Measurements from ENCODE around the gene GARIN3.

GARIN3 gene

GRCh38 chr5:157142317-157143126, 23.5 kb downstream of the GARIN3 start, which contains the start of gene MED7:
Gene MED7, minus strand, starts transcription at chr5:157142865. Its CDS starts 3,434 bp downstream, at chr5:157139431.
- no peaks in the 10 kb centered on the region for H3K27me3 ChIP-seq (ENCODE audit: insufficient read depth, low read length)
- H3K9me3 ChIP-seq (ENCODE audit: insufficient read depth, low read depth, low read length) = no peaks in the 10 kb centered on the region
- peak within 1 kb of the TSS; percentile 87 for H3K4me3 ChIP-seq (ENCODE audit: low read length)
- H3K4me1 ChIP-seq (ENCODE audit: insufficient read depth, low read length) = no peaks in the 10 kb centered on the region
- H3K36me3 ChIP-seq (ENCODE audit: insufficient read depth, low read length) = peaks cover 19% of the 10 kb centered on the region
- WGBS = 1% methylated on average over 48 of the region's 48 CpGs
- H3K27ac ChIP-seq (ENCODE audit: low read depth, low read length) = peak within 1 kb of the TSS; percentile 81
- peak within 1 kb of the TSS; percentile 90 for H3K9ac ChIP-seq (ENCODE audit: low read depth, low read length)

- H3K9me3 ChIP-seq (ENCODE audit: insufficient read depth, low read depth, low read length) = no peaks in the 10 kb centered on the region
- H3K36me3 ChIP-seq (ENCODE audit: insufficient read depth, low read length) = peaks cover 24% of the 10 kb centered on the region
- no peaks in the 10 kb centered on the region for H3K27me3 ChIP-seq (ENCODE audit: insufficient read depth, low read length)
- H3K9ac ChIP-seq (ENCODE audit: low read depth, low read length) = no peak overlapping the region
- no peak overlapping the region for H3K27ac ChIP-seq (ENCODE audit: low read depth, low read length)
- WGBS = 99% methylated on average over 6 of the region's 6 CpGs
- no peaks in the 10 kb centered on the region for H3K4me1 ChIP-seq (ENCODE audit: insufficient read depth, low read length)
- H3K4me3 ChIP-seq (ENCODE audit: low read length) = no peak overlapping the region
Measured at GRCh38 chr5:157137691-157138090, 28.4 kb downstream of the GARIN3 start.

GRCh38 chr5:157132281-157132612, 33.8 kb downstream of the GARIN3 start:
- Histone ChIP-seq H3K4me3 (ENCODE audit: low read length) (no peak overlapping the region), H3K9ac (ENCODE audit: low read depth, low read length) (no peak overlapping the region), H3K36me3 (ENCODE audit: insufficient read depth, low read length) (peaks cover 2% of the 10 kb centered on the region), H3K4me1 (ENCODE audit: insufficient read depth, low read length) (no peaks in the 10 kb centered on the region), H3K27me3 (ENCODE audit: insufficient read depth, low read length) (no peaks in the 10 kb centered on the region), H3K9me3 (ENCODE audit: insufficient read depth, low read depth, low read length) (no peaks in the 10 kb centered on the region), H3K27ac (ENCODE audit: low read depth, low read length) (no peak overlapping the region)
- no CpG with 5 or more reads among the region's 1 CpG for WGBS

- Histone ChIP-seq H3K4me3 (ENCODE audit: low read length) (no peak overlapping the region), H3K36me3 (ENCODE audit: insufficient read depth, low read length) (no peaks in the 10 kb centered on the region), H3K9me3 (ENCODE audit: insufficient read depth, low read depth, low read length) (no peaks in the 10 kb centered on the region), H3K9ac (ENCODE audit: low read depth, low read length) (no peak overlapping the region), H3K27me3 (ENCODE audit: insufficient read depth, low read length) (no peaks in the 10 kb centered on the region), H3K27ac (ENCODE audit: low read depth, low read length) (no peak overlapping the region), H3K4me1 (ENCODE audit: insufficient read depth, low read length) (no peaks in the 10 kb centered on the region)
- WGBS = 88% methylated on average over 3 of the region's 7 CpGs
Measured at GRCh38 chr5:157130925-157131324, 35.1 kb downstream of the GARIN3 start.

DNA sequence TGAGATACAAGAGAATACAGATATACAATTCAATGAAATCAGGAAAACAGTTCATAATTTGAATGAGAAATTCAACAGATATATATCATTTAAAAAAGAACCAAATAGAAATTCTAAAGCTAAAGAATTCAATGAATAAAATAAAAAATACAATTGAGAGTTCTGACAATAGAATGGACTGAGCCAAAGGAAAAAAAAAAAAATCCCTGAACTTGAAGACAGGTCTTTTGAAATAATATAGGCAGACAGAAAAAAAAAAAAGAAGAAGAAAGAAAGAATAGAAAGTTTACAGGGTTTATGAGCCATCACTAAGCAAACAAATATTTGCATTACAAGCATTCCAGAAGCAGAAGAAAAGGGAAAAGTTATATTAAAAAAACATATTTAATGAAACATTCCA, 44.4 kb downstream of the GARIN3 start:
- H3K27ac ChIP-seq (ENCODE audit: low read depth, low read length) = no peak overlapping the region
- H3K9me3 ChIP-seq (ENCODE audit: insufficient read depth, low read depth, low read length) = no peaks in the 10 kb centered on the region
- H3K4me3 ChIP-seq (ENCODE audit: low read length) = no peak overlapping the region
- H3K27me3 ChIP-seq (ENCODE audit: insufficient read depth, low read length) = no peaks in the 10 kb centered on the region
- H3K9ac ChIP-seq (ENCODE audit: low read depth, low read length) = no peak overlapping the region
- H3K4me1 ChIP-seq (ENCODE audit: insufficient read depth, low read length) = no peaks in the 10 kb centered on the region
- no peaks in the 10 kb centered on the region for H3K36me3 ChIP-seq (ENCODE audit: insufficient read depth, low read length)

GRCh38 chr5:157120102-157120501, 46.0 kb downstream of the GARIN3 start:
- Histone ChIP-seq H3K9me3 (ENCODE audit: insufficient read depth, low read depth, low read length) (no peaks in the 10 kb centered on the region), H3K9ac (ENCODE audit: low read depth, low read length) (no peak overlapping the region), H3K36me3 (ENCODE audit: insufficient read depth, low read length) (no peaks in the 10 kb centered on the region), H3K4me1 (ENCODE audit: insufficient read depth, low read length) (no peaks in the 10 kb centered on the region), H3K4me3 (ENCODE audit: low read length) (no peak overlapping the region), H3K27ac (ENCODE audit: low read depth, low read length) (no peak overlapping the region), H3K27me3 (ENCODE audit: insufficient read depth, low read length) (no peaks in the 10 kb centered on the region)
- 77% methylated on average over 1 of the region's 1 CpG for WGBS

GRCh38 chr5:157116483-157116954, 49.5 kb downstream of the GARIN3 start:
- no peaks in the 10 kb centered on the region for H3K27me3 ChIP-seq (ENCODE audit: insufficient read depth, low read length)
- no peak overlapping the region for H3K27ac ChIP-seq (ENCODE audit: low read depth, low read length)
- WGBS = 77% methylated on average over 5 of the region's 6 CpGs
- no peaks in the 10 kb centered on the region for H3K9me3 ChIP-seq (ENCODE audit: insufficient read depth, low read depth, low read length)
- H3K4me3 ChIP-seq (ENCODE audit: low read length) = no peak overlapping the region
- H3K36me3 ChIP-seq (ENCODE audit: insufficient read depth, low read length) = no peaks in the 10 kb centered on the region
- H3K4me1 ChIP-seq (ENCODE audit: insufficient read depth, low read length) = no peaks in the 10 kb centered on the region
- no peak overlapping the region for H3K9ac ChIP-seq (ENCODE audit: low read depth, low read length)

DNA sequence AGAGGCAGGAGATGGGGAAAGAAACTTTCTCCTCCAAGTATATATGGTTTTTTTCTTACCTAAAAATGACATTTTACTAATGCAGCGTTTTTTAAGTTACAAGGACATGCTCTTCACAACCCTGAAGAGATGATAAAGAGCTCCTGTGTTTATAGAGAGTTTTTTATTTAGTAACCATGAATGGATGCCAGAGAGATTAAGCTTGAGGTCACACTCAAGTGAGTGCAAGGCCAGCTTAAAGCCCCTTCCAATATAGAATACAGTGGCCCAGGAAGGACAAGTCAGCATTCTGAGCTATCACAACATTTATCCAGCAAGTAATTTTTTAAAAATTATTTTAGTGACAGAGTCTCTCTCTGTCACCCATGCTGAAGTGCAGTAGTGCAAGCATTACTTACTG, 50.6 kb downstream of the GARIN3 start:
- no peak overlapping the region for H3K9ac ChIP-seq (ENCODE audit: low read depth, low read length)
- no peaks in the 10 kb centered on the region for H3K4me1 ChIP-seq (ENCODE audit: insufficient read depth, low read length)
- no peaks in the 10 kb centered on the region for H3K36me3 ChIP-seq (ENCODE audit: insufficient read depth, low read length)
- H3K27ac ChIP-seq (ENCODE audit: low read depth, low read length) = no peak overlapping the region
- H3K27me3 ChIP-seq (ENCODE audit: insufficient read depth, low read length) = no peaks in the 10 kb centered on the region
- no peaks in the 10 kb centered on the region for H3K9me3 ChIP-seq (ENCODE audit: insufficient read depth, low read depth, low read length)
- 91% methylated on average over 1 of the region's 1 CpG for WGBS
- H3K4me3 ChIP-seq (ENCODE audit: low read length) = no peak overlapping the region

GRCh38 chr5:157115012-157115411, 51.1 kb downstream of the GARIN3 start:
- Histone ChIP-seq H3K27ac (ENCODE audit: low read depth, low read length) (no peak overlapping the region), H3K9ac (ENCODE audit: low read depth, low read length) (no peak overlapping the region), H3K4me3 (ENCODE audit: low read length) (no peak overlapping the region), H3K36me3 (ENCODE audit: insufficient read depth, low read length) (no peaks in the 10 kb centered on the region), H3K27me3 (ENCODE audit: insufficient read depth, low read length) (no peaks in the 10 kb centered on the region), H3K4me1 (ENCODE audit: insufficient read depth, low read length) (no peaks in the 10 kb centered on the region), H3K9me3 (ENCODE audit: insufficient read depth, low read depth, low read length) (no peaks in the 10 kb centered on the region)

GRCh38 chr5:157113002-157113401, 53.1 kb downstream of the GARIN3 start:
- Histone ChIP-seq H3K9ac (ENCODE audit: low read depth, low read length) (no peak overlapping the region), H3K9me3 (ENCODE audit: insufficient read depth, low read depth, low read length) (no peaks in the 10 kb centered on the region), H3K36me3 (ENCODE audit: insufficient read depth, low read length) (no peaks in the 10 kb centered on the region), H3K4me3 (ENCODE audit: low read length) (no peak overlapping the region), H3K27ac (ENCODE audit: low read depth, low read length) (no peak overlapping the region), H3K27me3 (ENCODE audit: insufficient read depth, low read length) (no peaks in the 10 kb centered on the region), H3K4me1 (ENCODE audit: insufficient read depth, low read length) (no peaks in the 10 kb centered on the region)
- WGBS = 96% methylated on average over 5 of the region's 5 CpGs

Measured in HUES64 (cell line).